RWPE2 (cell line): ENCODE data around the gene CHD5.

ENCODE experiments used
- ATAC-seq: fragments of 200-7000 bp; cut with Tn5 transposase; 3 replicates; pipeline ENCODE4 v1.9.1; 2021; ENCODE audit warnings: low read depth
- DNase-seq: peaks from one replicate; pipeline ENCODE4 v3.0.0-alpha.2; 2020; ENCODE audit warnings: low spot score
- H3K27ac ChIP-seq: fragments of 450-650 bp; 2 replicates; pipeline ENCODE4 v1.5.1; 2017; ENCODE audit warnings: mild to moderate bottlenecking; ENCODE audit not compliant: poor library complexity, severe bottlenecking
- H3K27me3 ChIP-seq: fragments of 250-450 bp; sonication (Bioruptor Pico); 2 replicates; pipeline ENCODE4 v1.5.1; 2021; ENCODE audit warnings: mild to moderate bottlenecking, moderate library complexity; ENCODE audit not compliant: insufficient read depth, poor library complexity, severe bottlenecking
- H3K36me3 ChIP-seq: fragments of 250-450 bp; sonication (Bioruptor Pico); 2 replicates; pipeline ENCODE4 v1.5.1; 2020; ENCODE audit warnings: low read depth, mild to moderate bottlenecking, moderate library complexity
- H3K4me1 ChIP-seq: fragments of 250-450 bp; sonication (Bioruptor Pico); 2 replicates; pipeline ENCODE4 v1.5.1; 2021; ENCODE audit warnings: mild to moderate bottlenecking, moderate library complexity; ENCODE audit not compliant: insufficient read depth, poor library complexity, severe bottlenecking
- H3K4me3 ChIP-seq: fragments of 250-450 bp; sonication (Bioruptor Pico); 2 replicates; pipeline ENCODE4 v1.5.1; 2021; ENCODE audit warnings: mild to moderate bottlenecking, moderate library complexity; ENCODE audit not compliant: severe bottlenecking
- H3K9me3 ChIP-seq: fragments of 250-450 bp; sonication (Bioruptor Pico); 2 replicates; pipeline ENCODE4 v1.5.1; 2021; ENCODE audit warnings: mild to moderate bottlenecking, moderate library complexity; ENCODE audit not compliant: severe bottlenecking
- CTCF ChIP-seq: fragments of 450-650 bp; IDR thresholded peaks from one replicate; pipeline ENCODE4 v1.5.1; 2017; ENCODE audit warnings: mild to moderate bottlenecking, moderate library complexity; ENCODE audit not compliant: poor library complexity, severe bottlenecking

CHD5 gene

DNA sequence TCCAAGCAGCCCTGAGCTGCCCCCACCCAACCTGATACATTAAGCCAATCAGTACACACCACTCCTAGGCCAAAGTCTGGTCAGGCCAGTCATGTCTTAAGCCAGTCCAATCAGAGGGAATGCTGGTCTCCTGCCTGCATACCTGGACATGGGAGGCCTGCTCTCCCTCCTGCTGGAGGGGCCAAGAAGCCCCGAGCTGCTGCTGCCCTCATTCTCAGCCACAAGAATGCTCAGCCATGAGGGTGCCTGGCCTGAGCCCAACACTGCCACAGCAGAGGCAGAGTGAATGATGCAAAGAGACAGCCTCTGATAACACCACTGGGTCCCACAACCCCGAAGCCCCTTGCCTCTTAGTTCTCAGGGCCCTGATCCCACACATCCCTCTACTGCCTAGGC is 23.0 kb downstream of the CHD5 start:
- ATAC-seq (peak; percentile 26), DNase-seq (no peak)
- Histone ChIP-seq H3K27ac (peak overlapping the region; percentile 63), H3K4me3 (no peak overlapping the region), H3K9me3 (no peaks in the 10 kb centered on the region), H3K4me1 (peaks cover 19% of the 10 kb centered on the region), H3K36me3 (no peaks in the 10 kb centered on the region), H3K27me3 (no peaks in the 10 kb centered on the region)
- no peak for TF ChIP-seq CTCF

DNA sequence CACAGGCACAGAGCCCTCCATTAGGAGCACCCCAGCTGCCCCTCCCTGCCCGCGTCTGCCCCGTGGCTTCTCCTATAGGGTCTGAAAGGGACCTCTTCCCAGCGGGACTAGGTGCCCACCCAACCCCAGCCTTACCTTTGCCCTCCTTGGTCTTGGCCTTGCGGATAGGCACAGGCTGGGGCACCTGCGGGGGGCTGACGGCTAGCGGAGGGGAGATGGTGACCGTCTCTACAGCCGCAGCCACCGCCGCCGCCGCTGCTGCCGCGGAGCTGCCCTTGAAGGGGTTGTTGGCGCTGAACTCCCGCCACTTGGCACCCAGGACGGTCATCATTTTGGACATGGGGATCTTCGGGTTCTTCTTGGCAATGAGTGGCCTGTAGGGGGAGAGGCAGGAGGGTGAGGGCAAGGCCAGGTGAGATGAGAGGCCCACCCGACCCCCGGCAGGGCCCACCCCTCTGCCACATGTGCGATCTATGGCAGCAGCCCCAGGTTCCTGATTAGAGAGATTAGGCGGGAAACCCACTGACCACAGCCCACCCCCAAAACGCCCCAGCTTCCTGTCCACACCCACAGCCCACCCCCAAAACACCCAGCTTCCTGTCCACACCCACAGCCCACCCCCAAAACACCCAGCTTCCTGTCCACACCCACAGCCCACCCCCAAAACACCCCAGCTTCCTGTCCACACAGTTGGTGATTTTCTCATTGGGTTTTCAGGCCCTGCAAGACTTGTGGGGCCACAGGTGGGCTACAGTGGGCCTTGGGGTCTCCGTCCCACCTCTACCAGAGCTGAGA is 25.4 kb downstream of the CHD5 start:
- Histone ChIP-seq H3K9me3 (no peaks in the 10 kb centered on the region), H3K27ac (no peak overlapping the region), H3K4me3 (no peak overlapping the region), H3K27me3 (no peaks in the 10 kb centered on the region), H3K4me1 (peaks cover 19% of the 10 kb centered on the region), H3K36me3 (no peaks in the 10 kb centered on the region)
- DNase-seq, result no peak
- no peak for TF ChIP-seq CTCF
- ATAC-seq, result no peak

DNA sequence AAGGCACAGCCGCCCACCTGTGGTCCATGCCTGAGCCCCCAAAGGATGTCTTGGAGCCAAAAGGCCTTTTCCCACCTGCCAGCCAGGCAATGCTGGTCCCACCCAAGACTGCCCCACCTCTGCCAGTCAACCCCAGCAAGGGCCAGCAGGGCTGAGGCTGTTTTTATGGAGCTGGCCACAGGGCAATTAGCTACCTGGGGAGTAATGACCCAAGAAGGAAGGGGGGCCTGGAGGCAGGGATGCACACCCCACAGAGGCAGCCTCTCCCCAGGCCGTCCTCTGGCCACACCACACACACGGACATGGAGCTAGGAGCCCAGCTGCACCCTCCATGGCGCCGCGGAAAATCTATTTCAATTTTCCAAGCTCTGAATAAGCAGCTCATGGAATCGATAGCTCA is 27.2 kb downstream of the CHD5 start:
- Histone ChIP-seq H3K4me1 (peaks cover 13% of the 10 kb centered on the region), H3K27me3 (no peaks in the 10 kb centered on the region), H3K4me3 (no peak overlapping the region), H3K9me3 (no peaks in the 10 kb centered on the region), H3K27ac (no peak overlapping the region), H3K36me3 (no peaks in the 10 kb centered on the region)
- ATAC-seq (no peak), DNase-seq (no peak)
- TF ChIP-seq CTCF, result no peak

DNA sequence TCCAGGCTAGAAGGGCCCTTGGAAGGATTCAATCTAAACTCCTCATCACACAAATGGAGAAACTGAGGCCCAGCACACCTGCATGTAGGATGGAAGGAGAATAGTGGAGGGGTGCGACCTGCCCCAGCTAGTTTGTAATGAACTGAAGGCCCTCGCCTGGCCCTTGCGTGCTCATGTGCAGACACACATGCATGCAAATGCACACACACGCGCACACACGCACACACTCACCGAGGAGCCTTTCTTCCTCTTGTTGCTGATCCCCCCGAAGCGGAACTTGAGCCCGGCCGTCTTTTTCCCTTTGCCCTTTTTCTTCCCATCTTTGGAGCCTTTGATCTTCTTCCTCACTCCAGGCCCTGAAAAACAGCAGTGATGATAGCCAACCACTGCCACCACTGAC is 27.9 kb downstream of the CHD5 start:
- no peak for TF ChIP-seq CTCF
- Histone ChIP-seq H3K4me3 (no peak overlapping the region), H3K27me3 (no peaks in the 10 kb centered on the region), H3K4me1 (peaks cover 7% of the 10 kb centered on the region), H3K9me3 (no peaks in the 10 kb centered on the region), H3K27ac (no peak overlapping the region), H3K36me3 (no peaks in the 10 kb centered on the region)
- ATAC-seq (no peak), DNase-seq (no peak)

DNA sequence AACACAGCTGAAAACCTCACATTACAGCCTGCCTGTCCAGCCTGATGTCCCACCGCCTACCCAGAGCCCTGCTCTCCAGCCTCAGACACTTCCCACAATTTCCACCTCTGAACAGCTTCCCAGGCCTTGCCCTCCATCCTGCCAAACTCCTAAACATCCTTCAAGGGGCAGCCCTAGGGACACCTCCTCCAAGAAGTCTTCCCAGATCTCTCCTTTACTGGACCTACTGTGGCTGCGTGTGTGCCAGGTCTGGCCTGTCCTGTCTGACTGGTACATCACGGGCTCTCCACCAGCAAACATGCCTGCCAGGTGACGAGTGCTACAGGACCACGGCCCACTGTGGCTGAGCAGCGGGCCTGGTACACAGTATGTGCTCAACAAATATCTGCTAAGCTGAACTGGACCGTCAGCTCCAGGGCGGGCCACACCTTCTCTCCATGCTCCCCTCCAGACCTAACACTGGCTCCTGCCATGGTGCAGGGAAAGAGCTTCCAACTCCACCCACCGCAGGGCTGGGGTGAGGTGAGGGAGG is 28.8 kb downstream of the CHD5 start:
- H3K27ac ChIP-seq, result no peak overlapping the region
- no peak for ATAC-seq
- no peaks in the 10 kb centered on the region for H3K9me3 ChIP-seq
- no peaks in the 10 kb centered on the region for H3K36me3 ChIP-seq
- no peak for DNase-seq
- no peak for TF ChIP-seq CTCF
- no peak overlapping the region for H3K4me3 ChIP-seq
- no peaks in the 10 kb centered on the region for H3K27me3 ChIP-seq
- no peaks in the 10 kb centered on the region for H3K4me1 ChIP-seq
